Measurements from ENCODE around the gene THRB.

The THRB gene

DNA sequence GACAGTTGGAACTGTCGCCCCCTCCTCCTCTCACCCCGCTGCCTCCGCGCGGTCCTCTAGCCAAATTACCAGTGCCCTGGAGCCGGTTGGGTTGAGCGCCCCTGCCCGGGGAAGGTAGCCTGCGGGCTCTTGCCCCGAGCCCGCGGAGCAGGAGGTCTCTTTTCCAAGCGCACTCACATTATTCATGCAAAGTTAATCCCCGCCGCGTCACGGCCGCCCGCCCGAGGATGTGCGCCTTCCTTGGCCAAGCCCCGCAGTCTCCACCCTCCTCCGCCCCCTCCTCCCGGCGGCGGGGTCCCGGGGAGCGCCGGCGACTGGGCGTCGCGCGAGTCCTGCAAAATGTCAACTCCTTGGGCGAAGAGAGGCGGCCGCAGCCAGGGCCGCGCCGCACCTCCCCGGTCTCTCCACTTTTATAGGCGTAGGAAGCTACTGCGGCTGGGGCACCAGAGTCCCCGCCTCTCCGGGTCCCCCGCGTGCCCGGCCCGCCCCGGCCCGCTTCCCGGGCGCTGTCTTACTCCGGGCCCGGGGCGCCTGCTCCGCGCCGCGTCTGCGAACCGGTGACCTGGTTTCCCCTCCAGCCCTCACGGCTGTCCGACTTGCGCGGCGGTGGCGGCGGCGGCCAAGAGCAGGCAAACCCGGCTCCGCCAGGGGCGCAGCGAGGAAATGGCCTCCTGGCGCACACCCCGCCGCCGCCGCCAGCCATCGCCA, at the start of gene THRB:
THRB (minus strand) TSS at position 233 of the 708 bp plus-strand sequence.
- H3K27me3 Mint-ChIP-seq = peaks cover 36% of the 10 kb centered on the region
- no peaks in the 10 kb centered on the region for H3K4me1 Mint-ChIP-seq
- peak within 1 kb of the TSS; percentile 62 for H3K27ac Mint-ChIP-seq
- no peaks in the 10 kb centered on the region for H3K36me3 Mint-ChIP-seq
- no peak within 1 kb of the TSS for H3K4me3 Mint-ChIP-seq
- no peaks in the 10 kb centered on the region for H3K9me3 Mint-ChIP-seq

DNA sequence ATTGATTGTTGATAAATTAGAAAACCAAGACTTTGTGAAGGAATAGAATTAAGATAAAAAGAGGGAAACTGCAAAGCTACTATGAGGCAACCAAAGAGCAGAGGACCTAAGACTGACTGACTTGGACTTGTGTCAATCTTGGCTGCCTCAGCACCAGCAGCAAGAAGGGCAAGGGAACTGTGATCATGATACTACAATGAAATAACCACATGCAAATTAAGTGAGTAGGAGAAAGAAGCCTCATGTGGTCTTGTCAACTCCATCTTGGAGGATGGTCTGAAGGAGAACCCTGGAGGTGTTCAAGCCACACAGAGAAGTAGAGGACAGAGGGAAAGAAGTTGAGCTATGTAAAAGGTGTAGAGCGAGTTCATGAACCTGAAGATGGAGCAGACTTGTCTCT, 47.3 kb upstream of the THRB start:
- H3K4me1 Mint-ChIP-seq = no peaks in the 10 kb centered on the region
- H3K27me3 Mint-ChIP-seq = no peaks in the 10 kb centered on the region
- no peak overlapping the region for H3K27ac Mint-ChIP-seq
- no peaks in the 10 kb centered on the region for H3K36me3 Mint-ChIP-seq
- H3K4me3 Mint-ChIP-seq = no peak overlapping the region
- peaks cover 6% of the 10 kb centered on the region for H3K9me3 Mint-ChIP-seq

DNA sequence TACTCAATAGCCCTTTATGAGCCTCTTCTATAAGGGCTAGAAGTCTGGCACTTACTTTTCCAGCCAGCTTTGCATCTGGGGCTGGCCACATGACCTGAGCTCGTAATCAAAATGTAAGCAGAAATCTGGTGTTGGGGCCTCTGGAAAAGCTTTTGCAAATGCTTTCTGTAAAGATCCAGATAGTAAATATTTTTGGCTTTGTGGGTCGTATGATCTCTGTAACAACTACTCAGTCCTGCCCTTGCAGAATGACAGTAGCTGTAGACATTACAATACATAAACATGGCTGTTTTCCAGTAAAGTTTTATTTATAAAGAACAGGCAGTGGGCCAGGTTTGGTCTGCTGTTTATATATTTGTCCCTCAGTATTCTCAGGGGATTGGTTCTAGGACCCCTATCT, 46.2 kb upstream of the THRB start:
- no peaks in the 10 kb centered on the region for H3K4me1 Mint-ChIP-seq
- H3K9me3 Mint-ChIP-seq = peaks cover 6% of the 10 kb centered on the region
- H3K36me3 Mint-ChIP-seq = no peaks in the 10 kb centered on the region

DNA sequence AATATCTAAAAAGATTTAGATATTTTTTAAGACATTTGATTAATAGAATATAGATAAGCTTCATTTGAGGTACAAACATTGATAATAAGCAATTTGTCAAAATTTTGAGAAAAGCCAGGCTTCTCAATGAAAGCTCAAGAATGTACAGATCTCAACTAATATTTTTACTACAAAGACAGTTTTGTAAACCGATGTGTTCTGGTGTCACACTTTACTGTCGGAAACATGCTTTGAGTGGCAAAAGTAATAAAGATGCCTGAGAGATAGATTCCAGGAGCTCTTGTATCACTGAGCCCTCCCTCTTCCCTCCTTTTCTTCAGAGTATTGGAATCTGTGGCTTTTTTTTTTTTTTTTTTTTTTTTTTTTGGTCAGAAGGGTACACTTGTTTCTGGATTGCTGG, 45.0 kb upstream of the THRB start:
- Mint-ChIP-seq H3K27me3 (no peaks in the 10 kb centered on the region), H3K4me1 (no peaks in the 10 kb centered on the region), H3K9me3 (peaks cover 6% of the 10 kb centered on the region), H3K36me3 (no peaks in the 10 kb centered on the region), H3K4me3 (no peak overlapping the region), H3K27ac (no peak overlapping the region)

More for the DNA sequence above, 46.2 kb upstream of the THRB start:
- Mint-ChIP-seq H3K27ac (no peak overlapping the region), H3K27me3 (no peaks in the 10 kb centered on the region), H3K4me3 (no peak overlapping the region)

DNA sequence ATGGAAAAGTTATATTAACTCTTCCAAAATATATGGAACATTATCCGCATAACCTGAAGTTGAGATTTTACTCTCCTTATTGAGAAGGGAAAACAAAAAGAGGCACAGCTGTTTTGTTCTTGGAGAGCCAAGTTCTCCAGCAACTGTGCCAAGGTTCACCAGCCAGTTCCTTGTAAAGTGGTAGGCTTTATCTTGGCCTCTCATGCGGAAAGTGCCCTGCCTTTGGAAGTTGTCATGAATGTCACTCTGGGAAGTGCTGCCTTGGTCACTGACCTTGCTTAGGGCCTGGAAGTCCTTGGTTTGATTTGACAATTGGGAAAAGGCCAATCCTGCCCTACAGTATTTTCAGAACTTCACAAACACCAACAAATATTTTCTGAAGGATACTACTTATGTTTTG, 44.2 kb upstream of the THRB start:
- H3K27me3 Mint-ChIP-seq = no peaks in the 10 kb centered on the region
- no peaks in the 10 kb centered on the region for H3K36me3 Mint-ChIP-seq
- H3K4me3 Mint-ChIP-seq = no peak overlapping the region
- peaks cover 6% of the 10 kb centered on the region for H3K9me3 Mint-ChIP-seq
- H3K4me1 Mint-ChIP-seq = no peaks in the 10 kb centered on the region
- no peak overlapping the region for H3K27ac Mint-ChIP-seq

DNA sequence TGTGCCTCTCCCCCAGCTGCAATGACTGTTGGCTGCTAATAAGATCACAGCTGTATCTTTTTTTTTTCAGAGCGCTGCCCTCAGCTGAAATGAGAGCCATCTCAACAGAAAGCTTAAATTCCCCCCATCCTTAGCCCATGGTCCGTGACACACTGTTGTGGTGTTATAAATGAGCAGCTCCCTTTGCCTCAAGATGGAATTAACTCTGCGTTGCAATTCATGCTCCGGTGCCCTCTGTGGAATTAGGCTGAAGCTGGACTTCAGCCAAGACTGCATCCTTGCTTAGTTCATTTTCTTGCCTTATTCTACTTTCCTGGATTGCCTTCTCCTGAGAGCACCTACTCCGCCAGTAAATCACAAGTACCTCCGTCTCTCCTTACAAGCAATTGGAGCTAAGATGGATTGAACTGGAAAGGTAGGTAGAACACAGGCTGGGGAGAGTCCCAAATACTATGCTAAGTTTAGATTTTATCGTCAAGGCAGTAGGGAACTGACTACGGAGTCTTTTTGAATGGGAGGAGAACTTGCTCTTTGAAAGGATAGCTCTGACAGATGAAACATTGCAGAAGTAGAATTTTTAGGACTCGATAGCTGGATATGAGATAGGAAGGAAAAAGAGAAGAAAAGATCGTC, 39.0 kb upstream of the THRB start:
- H3K36me3 Mint-ChIP-seq = no peaks in the 10 kb centered on the region
- no peak overlapping the region for H3K4me3 Mint-ChIP-seq
- H3K27ac Mint-ChIP-seq = no peak overlapping the region
- no peaks in the 10 kb centered on the region for H3K4me1 Mint-ChIP-seq
- H3K9me3 Mint-ChIP-seq = no peaks in the 10 kb centered on the region
- H3K27me3 Mint-ChIP-seq = no peaks in the 10 kb centered on the region

DNA sequence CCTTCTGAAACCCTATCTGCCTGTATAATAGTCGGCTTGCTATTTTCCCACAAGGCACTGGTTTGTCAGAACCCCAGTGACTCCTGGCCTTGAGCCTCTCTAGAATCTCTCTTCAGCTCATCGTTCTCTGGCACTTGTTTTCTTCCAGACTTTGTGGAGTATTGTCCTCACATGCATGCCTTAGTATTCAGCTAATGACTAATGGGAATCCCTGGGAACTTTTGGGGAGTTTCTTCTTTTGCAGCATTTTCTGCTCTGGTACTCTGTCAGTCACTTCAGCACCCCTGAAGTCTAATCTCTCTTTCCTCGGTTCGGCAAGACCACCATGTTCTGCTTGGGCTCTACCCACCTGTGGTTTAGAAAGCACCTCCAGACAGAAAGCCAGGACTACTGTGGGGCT, 35.8 kb upstream of the THRB start:
- Mint-ChIP-seq H3K27me3 (peaks cover 1% of the 10 kb centered on the region), H3K4me3 (no peak overlapping the region), H3K27ac (no peak overlapping the region), H3K9me3 (no peaks in the 10 kb centered on the region), H3K4me1 (no peaks in the 10 kb centered on the region), H3K36me3 (no peaks in the 10 kb centered on the region)

DNA sequence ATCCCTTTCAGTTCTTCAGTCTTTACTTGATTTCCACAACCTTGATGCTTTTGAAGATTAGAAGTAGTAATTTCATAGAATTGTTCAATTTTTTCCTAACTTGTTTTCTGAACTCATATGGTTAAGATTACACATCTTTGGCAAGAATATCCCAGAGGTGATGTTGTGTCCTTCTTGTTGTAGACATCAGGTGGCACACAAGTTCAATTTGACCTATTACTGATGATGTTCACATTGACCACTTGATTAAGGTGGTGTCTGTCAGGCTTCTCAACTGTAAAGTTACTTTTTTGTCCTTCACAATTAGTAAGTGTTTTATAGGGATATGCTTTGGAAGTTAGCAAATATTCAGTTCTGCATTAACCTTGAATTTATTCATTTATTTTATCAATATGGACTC, 34.6 kb upstream of the THRB start:
- Mint-ChIP-seq H3K36me3 (no peaks in the 10 kb centered on the region), H3K4me3 (no peak overlapping the region), H3K27me3 (peaks cover 4% of the 10 kb centered on the region), H3K9me3 (no peaks in the 10 kb centered on the region), H3K4me1 (no peaks in the 10 kb centered on the region), H3K27ac (no peak overlapping the region)

DNA sequence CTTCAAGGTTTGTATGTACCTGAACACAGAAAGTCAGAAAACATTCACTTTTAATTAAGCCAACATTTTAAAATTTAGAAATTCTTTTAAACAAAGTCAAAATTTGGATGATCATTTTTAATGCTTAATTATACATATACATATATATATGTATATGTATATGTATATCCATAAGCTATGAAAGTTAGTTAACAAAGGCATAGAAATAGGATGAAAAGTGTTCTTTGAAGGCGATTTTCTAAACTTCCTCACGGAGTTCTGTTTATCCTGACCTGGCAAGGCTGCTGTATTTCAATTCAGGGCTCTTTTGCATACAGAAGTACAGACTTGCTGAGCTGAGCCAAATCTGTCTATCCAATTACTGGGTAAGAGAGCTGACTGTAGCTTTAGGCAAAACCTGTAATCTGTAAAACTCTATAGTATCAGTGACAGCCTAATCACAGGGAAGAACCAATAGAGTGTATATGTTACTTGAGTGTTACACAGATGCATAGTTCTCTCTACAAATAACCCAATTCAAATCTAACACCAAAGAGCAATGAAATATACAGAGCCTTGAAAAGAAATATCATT, 32.1 kb upstream of the THRB start:
- no peak overlapping the region for H3K4me3 Mint-ChIP-seq
- H3K27ac Mint-ChIP-seq = no peak overlapping the region
- no peaks in the 10 kb centered on the region for H3K9me3 Mint-ChIP-seq
- peaks cover 15% of the 10 kb centered on the region for H3K27me3 Mint-ChIP-seq
- no peaks in the 10 kb centered on the region for H3K4me1 Mint-ChIP-seq
- H3K36me3 Mint-ChIP-seq = no peaks in the 10 kb centered on the region

DNA sequence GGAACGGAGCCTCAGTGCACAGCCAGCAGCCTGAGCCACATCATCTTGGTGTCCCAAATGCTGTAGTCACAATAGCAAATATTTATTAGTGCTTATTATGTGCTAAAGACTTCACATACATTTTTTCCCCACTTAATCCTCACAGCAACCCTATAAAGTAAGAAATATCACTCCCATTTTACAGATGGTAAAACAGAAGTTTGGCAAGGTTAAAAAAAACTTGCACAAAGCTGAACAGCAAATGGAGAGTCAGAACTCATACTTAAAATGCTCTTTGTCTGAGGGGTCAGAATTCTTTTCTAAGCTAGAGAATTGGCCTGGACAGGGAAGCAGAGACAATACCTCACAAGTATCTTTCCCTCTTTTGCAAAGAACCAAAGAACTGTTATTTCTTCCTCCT, 30.9 kb upstream of the THRB start:
- Mint-ChIP-seq H3K27ac (no peak overlapping the region), H3K9me3 (no peaks in the 10 kb centered on the region), H3K27me3 (peaks cover 19% of the 10 kb centered on the region), H3K4me1 (peaks cover 4% of the 10 kb centered on the region), H3K36me3 (peaks cover 2% of the 10 kb centered on the region), H3K4me3 (no peak overlapping the region)

DNA sequence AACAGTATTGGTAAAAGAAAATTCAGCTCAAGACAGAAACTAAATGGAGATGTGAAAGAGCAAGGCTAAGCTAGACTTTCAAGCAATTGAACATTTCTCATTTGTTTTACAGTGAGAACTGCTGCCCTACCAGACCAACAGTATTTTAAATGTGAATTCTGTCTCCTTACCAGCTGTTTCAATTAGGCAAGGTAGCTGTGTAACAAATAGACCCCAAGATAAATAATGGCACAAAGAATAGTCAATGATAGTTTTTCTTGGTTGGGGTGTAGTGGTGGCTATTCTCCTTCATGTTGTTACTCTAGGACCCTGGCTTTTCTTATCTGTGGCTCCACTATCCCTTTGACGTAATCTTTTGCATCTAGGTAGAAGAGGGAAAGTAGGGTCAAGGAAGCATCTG, 30.4 kb upstream of the THRB start:
- H3K36me3 Mint-ChIP-seq = peaks cover 2% of the 10 kb centered on the region

DNA sequence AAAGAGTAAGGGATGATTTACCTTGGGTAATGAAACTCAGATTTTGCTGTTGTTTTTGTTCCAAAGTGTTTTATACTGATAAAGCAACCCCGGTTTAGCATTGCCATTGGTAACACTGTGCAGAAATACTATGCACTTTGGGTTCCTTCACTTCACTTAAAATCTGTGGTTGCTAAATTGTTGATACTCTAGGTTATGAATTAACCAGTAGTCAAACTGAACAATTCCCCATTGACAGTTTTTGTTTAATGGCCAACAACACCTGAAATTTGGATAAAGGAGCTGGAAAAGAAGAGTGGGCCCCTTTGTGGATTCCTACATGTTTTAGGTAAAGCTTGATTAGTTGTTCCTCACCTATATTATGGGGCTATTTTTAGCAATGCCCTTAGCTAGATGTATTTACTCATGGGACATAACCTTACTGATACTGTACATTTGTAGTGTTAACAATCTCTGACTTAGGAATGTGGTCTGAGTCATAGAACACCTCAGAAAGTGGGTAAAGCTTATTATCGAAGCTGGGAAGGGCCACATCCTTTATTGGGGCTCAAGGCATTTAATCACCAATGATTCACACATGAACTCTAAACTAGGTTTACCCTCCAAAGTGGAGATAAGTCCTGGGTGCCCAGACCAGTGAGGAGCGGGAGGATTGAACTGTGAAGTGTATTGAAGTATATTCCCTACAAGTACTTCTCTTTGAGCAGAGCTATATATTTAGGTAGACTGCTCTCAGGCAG, 29.5 kb upstream of the THRB start:
- Mint-ChIP-seq H3K4me3 (no peak overlapping the region), H3K4me1 (peaks cover 4% of the 10 kb centered on the region), H3K9me3 (no peaks in the 10 kb centered on the region), H3K36me3 (peaks cover 2% of the 10 kb centered on the region), H3K27me3 (peaks cover 30% of the 10 kb centered on the region), H3K27ac (no peak overlapping the region)

More for the DNA sequence above, 30.4 kb upstream of the THRB start:
- peaks cover 4% of the 10 kb centered on the region for H3K4me1 Mint-ChIP-seq
- H3K27me3 Mint-ChIP-seq = peaks cover 23% of the 10 kb centered on the region
- no peaks in the 10 kb centered on the region for H3K9me3 Mint-ChIP-seq
- H3K27ac Mint-ChIP-seq = no peak overlapping the region
- H3K4me3 Mint-ChIP-seq = no peak overlapping the region

DNA sequence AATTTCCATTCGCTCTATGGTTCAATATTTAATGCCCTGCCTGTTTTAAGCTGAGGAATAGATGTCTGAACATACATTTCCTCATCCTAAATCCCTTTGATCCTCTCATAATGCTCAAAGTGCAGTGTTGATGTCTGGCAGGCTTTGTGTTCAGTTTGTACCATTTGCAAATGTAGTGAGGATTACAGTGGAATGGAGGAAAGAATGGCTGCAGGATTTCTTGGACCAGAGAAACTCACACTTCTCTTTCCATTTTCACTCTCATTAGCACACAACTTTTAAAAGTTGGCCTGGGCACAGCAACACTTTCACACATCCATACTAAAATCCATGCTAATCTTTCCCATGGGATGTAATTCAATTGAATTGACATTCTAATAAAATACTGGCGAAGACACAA, 28.6 kb upstream of the THRB start:
- Mint-ChIP-seq H3K36me3 (peaks cover 2% of the 10 kb centered on the region), H3K9me3 (no peaks in the 10 kb centered on the region), H3K4me3 (no peak overlapping the region), H3K27ac (no peak overlapping the region), H3K4me1 (peaks cover 4% of the 10 kb centered on the region), H3K27me3 (peaks cover 35% of the 10 kb centered on the region)

DNA sequence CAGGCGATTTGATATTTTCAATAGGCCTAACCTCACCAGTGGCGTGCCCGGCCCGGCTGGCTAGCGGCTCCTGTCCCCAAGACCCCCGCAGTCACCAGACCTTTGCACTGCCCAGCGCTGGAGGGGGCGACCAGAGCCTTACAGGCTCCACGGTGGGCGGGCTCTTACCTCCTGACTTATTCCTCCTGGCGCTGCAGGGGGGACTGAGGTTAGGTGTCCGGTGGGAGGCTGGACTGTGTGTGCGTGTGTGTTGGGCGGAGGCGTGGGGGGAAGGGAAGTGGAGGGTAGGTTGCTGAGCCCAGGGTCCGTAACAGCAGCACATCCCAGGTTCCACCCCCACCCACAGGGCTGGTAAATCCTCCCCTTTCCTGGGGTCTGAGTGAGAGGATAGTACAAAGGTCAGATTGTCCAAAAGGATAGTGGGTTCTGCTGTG, 27.5 kb upstream of the THRB start:
- H3K27ac Mint-ChIP-seq = no peak overlapping the region
- peaks cover 2% of the 10 kb centered on the region for H3K36me3 Mint-ChIP-seq
- H3K9me3 Mint-ChIP-seq = no peaks in the 10 kb centered on the region
- H3K27me3 Mint-ChIP-seq = peaks cover 35% of the 10 kb centered on the region
- H3K4me3 Mint-ChIP-seq = no peak overlapping the region
- H3K4me1 Mint-ChIP-seq = peaks cover 4% of the 10 kb centered on the region

DNA sequence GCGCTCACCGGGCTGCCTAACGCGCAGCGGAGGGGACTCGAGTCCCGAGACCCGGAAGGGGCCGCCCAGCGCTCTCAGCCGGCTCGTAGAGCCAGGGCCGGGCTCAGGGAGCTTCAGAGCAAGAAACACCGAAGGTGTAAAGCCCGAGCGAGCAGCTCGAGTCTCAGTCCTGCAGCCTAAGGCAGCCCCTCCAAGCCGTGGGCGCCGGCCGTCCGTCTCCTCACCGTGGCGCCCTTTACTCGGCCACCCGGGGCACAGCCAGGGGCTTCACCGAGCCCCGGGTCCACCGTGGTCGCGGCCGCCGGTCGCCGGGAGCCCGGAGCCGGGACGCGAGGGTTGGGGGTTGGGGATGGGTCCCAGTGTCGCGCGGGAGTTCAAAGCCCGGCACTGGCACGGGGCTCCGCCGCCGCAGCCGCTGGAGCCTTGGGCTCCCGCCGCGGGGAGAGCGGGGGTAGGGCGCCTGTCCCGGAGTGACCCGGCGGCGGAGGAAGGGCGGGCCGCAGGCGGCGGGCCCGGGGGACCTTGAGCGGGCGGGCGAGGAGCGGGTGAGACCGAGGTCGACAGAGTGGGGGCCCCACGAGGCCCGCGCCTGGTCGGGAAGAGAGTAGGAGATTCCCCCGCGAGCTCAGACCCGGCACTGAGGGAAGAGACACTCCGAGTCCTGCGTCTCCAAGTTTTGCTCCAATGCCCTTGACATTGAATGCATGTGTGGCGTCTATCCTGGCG, 26.9 kb upstream of the THRB start:
- Mint-ChIP-seq H3K4me1 (peaks cover 4% of the 10 kb centered on the region), H3K27me3 (peaks cover 35% of the 10 kb centered on the region), H3K4me3 (no peak overlapping the region), H3K9me3 (no peaks in the 10 kb centered on the region), H3K27ac (no peak overlapping the region), H3K36me3 (peaks cover 2% of the 10 kb centered on the region)
